GM13976 (cell line): Measurements from ENCODE around the gene UNC5A.
A peak's percentile ranks its signal among the peaks of the same experiment; 100 is the strongest.

Experiments used
- DNase-seq: peaks from one replicate; pipeline ENCODE4 v3.0.0; 2012; ENCODE audit warnings: low spot score
- in situ Hi-C: fragments of 300-500 bp; cut with MboI; formaldehyde crosslinking; loops from one replicate; pipeline ENCODE4 v1.12.0; 2022; ENCODE audit warnings: low sequenced_read_pairs, mixed read lengths, inconsistent platforms; ENCODE audit not compliant: unreplicated experiment
- TF ChIP-seq, protein P1 (sequence below): IDR thresholded peaks from 2 replicates; pipeline ENCODE4 v1.5.1; 2012; ENCODE audit warnings: borderline replicate concordance, mild to moderate bottlenecking; ENCODE audit not compliant: insufficient read depth; ENCODE audit errors: extremely low read depth, missing control alignments, control extremely low read depth

UNC5A gene

DNA sequence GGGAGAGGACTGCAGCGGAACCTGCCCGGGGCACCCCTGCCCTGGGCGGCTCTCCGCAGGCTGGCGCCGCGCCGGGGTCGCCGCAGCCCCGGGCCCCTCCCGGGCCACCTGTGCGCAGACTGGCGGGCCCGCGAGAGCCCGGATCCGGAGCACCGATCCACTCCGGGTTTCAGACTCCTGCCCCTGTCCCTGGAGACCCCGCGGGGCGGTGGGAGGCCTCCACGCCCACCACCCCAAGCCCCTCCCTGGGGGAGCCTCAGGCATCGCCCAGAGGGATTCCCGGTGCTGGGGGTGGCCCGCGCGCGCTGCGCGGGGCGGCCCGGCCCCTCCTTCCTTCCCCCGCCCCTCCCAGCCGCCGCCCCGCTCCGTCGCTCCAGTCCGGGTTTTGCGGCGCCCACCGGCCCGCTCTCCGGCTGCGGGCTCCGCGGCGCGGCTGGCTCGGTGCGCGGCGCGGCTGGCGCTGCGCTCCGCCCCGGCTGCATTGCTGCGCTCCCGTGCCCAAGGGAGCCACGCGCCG, at the start of gene UNC5A:
Gene UNC5A, plus strand, starts transcription at position 479 of the 517 bp plus-strand sequence. CDS start 192 bp downstream, outside the sequence.
- peak; percentile 76 for DNase-seq
- in situ Hi-C loops = no loop called here
- TF ChIP-seq, protein P1, sequence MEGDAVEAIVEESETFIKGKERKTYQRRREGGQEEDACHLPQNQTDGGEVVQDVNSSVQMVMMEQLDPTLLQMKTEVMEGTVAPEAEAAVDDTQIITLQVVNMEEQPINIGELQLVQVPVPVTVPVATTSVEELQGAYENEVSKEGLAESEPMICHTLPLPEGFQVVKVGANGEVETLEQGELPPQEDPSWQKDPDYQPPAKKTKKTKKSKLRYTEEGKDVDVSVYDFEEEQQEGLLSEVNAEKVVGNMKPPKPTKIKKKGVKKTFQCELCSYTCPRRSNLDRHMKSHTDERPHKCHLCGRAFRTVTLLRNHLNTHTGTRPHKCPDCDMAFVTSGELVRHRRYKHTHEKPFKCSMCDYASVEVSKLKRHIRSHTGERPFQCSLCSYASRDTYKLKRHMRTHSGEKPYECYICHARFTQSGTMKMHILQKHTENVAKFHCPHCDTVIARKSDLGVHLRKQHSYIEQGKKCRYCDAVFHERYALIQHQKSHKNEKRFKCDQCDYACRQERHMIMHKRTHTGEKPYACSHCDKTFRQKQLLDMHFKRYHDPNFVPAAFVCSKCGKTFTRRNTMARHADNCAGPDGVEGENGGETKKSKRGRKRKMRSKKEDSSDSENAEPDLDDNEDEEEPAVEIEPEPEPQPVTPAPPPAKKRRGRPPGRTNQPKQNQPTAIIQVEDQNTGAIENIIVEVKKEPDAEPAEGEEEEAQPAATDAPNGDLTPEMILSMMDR = no peak

DNA sequence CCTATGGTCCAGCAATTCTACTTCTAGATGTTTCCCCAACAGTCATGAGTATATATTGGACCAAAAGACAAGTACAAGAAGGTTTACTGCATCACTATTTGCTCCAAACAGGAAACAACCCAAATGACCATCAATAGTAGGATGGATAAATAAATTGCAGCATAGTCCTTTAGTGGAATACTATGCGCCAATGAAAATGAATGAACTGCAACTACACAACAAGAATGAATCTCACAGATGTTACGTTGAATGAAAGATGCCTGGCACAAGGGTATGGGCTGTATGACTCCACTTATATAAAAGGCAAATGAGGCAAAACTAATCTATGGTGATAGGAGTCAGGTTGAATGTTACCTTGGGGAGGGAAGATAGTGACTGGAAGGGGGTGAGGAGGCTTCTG, 48.6 kb upstream of the UNC5A start:
- in situ Hi-C loops = no loop called here
- DNase-seq = no peak
- TF ChIP-seq, protein P1 = no peak

DNA sequence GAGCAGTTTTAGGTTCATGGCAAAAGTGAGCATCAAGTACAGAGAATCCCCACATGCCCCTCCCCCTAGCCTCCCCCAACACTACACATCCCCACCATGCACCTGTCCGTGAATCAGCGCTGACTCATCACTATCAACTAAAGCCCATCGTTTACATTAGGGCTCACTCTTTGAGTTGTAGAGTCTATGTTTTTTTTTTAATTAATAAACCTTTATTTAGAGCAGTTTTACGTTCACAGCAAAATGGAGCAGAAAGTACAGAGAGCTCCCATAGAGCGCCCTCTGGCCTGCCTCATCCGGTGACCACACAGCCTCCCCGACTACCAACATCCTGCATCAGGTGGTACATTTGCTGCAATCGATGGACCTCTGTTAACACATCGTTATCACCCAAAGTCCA, 47.9 kb upstream of the UNC5A start:
- in situ Hi-C loops = no loop called here
- TF ChIP-seq, protein P1 = no peak
- DNase-seq = no peak

DNA sequence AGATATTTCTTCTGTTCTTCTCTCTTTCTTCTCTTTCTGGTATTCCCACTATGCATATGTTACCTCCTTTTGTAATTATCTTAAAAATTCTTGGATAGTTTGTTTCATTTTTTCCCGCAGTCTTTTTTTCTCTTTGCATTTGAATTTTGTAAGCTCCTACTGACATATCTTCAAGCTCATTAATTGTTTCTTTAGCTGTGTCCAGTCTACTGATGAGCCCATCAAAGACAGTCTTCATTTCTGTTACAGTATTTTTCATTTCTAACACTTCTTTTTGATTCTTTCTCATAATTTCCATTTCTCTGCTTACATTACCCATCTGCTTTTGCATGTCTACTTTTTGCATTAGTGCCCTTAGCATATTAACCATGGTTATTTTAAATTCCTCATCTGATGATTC, 44.7 kb upstream of the UNC5A start:
- no peak for DNase-seq
- TF ChIP-seq, protein P1 = no peak
- in situ Hi-C loops = no loop called here

DNA sequence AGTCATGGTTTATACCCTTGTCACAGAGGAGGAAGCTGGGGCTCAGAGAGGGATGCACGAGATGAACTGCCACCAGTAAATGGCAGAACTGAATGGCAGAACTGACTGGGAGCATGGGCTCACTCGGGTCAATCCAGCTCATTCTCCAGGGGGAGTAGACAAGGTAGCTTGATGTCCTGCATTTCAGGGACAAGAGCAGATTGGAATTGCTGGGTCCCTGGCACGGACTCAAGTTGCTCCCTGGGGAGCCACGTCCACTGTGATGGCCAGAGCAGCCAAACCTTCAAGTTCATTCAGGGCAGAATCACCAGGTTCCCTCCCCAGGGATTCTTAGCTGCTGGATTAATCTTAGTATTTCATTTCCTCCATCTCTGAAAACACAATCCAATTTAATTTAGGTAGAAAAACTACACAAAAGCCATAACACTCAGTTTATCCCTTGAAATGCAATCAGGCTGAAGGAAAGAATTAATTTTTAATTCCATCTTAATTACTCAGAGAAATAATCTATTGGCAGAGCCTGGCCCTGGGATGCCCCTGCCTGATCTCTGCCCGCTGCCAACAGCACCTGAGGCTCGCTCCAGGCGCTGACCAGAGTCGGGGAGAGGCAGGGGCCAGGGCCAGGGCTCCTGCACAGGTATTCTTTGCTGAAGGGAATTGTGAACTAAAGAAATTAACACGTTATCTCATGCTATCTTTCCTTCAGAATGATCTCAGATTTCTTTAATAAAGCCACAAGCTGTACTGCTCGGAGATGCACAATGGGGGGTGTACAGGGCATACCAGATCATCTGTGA, 42.0 kb upstream of the UNC5A start:
- in situ Hi-C loops = no loop called here
- TF ChIP-seq, protein P1 = no peak
- peak; percentile 6 for DNase-seq

DNA sequence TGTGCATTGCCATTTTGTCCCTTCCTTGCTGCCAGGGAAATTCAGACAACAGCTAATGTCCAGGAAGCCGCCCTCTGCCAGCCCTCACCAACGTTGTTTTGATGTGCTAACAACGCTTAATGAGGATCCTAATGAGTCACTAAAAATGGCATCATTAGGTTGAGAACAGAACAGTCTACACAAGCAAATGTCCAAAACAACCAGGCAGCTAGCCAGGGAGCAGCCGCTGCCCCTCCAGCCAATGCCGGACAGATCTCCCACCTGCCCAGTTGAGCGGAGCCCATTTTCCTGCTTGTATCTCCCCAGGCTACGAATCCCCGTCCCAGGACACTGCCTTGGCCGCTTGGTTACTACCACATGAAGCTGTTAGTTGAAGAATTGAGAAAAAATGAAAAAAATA, 40.4 kb upstream of the UNC5A start:
- in situ Hi-C loops = no loop called here
- peak; percentile 6 for DNase-seq
- TF ChIP-seq, protein P1 = no peak

DNA sequence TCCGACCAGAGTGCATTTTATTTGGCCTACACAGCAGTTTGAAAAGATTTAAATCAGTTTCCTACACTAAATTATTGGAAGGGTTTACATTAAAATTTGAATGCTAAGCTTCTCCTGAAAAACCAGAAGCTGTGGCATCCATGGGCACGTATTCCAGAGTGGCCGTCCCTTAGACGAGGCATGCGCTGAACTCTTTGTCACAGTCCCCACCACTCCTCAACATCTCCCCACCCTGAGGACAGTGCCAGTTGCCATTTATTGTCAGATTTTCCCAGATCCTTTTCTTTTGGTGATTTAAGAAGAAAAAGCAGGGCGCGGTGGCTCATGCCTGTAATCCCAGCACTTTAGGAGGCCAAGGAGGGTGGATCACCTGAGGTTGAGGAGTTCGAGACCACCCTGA, 39.9 kb upstream of the UNC5A start:
- no peak for DNase-seq
- TF ChIP-seq, protein P1 = no peak
- in situ Hi-C loops = no loop called here
